Natural killer cell (primary cell): ENCODE results near the gene APOOL. TPM values are rescaled to one million over a fixed set of nuclear protein-coding genes. Genes with fewer than 3 reads are reported as not detected.

Experiments
- ATAC-seq, 3 donors: fragments of 150-1000 bp in 2 of 3; fragments of 200-7000 bp in 1 of 3; cut with Tn5 transposase; 1 replicate in 1 of 3; 2 replicates in 2 of 3; pipeline ENCODE4 v1.10.0; 2021; ENCODE audit warnings: mild to moderate bottlenecking in 2 of 3, moderate library complexity in 2 of 3
- DNase-seq, 2 donors: peaks; one replicate each; pipeline versions ENCODE4 v3.0.0 to v3.0.0-alpha.2; 2013 to 2021; ENCODE audit warnings: mixed read lengths in 1 of 2
- H3K27ac ChIP-seq: one replicate; pipeline ENCODE4 v1.5.1; 2013; ENCODE audit warnings: mild to moderate bottlenecking, low read length
- H3K27me3 ChIP-seq: one replicate; pipeline ENCODE4 v1.6.1; 2013; ENCODE audit warnings: low read length; ENCODE audit not compliant: control insufficient read depth, insufficient read depth
- H3K36me3 ChIP-seq: one replicate; pipeline ENCODE4 v1.6.1; 2013; ENCODE audit warnings: low read length; ENCODE audit not compliant: control insufficient read depth, insufficient read depth
- H3K4me1 ChIP-seq: one replicate; pipeline ENCODE4 v1.6.1; 2013; ENCODE audit warnings: low read length; ENCODE audit not compliant: control insufficient read depth, insufficient read depth
- H3K4me3 ChIP-seq: one replicate; pipeline ENCODE4 v1.5.1; 2013; ENCODE audit warnings: low read length
- H3K9me3 ChIP-seq: one replicate; pipeline ENCODE4 v1.6.1; 2013; ENCODE audit warnings: low read length; ENCODE audit not compliant: control insufficient read depth, insufficient read depth
- H3K27ac Mint-ChIP-seq, 2 donors: one replicate each; pipeline ENCODE4 v1.8.0; 2022; ENCODE audit warnings: mild to moderate bottlenecking in 2 of 2, mixed read lengths in 2 of 2, moderate library complexity in 1 of 2
- H3K27me3 Mint-ChIP-seq, 2 donors: one replicate each; pipeline ENCODE4 v1.8.0; 2022; ENCODE audit warnings: low read depth in 2 of 2, mixed read lengths in 2 of 2
- H3K36me3 Mint-ChIP-seq: one replicate; pipeline ENCODE4 v1.8.0; 2022; ENCODE audit warnings: mixed read lengths
- H3K4me1 Mint-ChIP-seq, 2 donors: one replicate each; pipeline ENCODE4 v1.8.0; 2022; ENCODE audit warnings: mixed read lengths in 2 of 2
- H3K4me3 Mint-ChIP-seq: one replicate; pipeline ENCODE4 v1.8.0; 2022; ENCODE audit warnings: mild to moderate bottlenecking, moderate library complexity, mixed read lengths
- H3K9me3 Mint-ChIP-seq, 2 donors: one replicate each; pipeline ENCODE4 v1.8.0; 2022; ENCODE audit warnings: mixed read lengths in 2 of 2
- CTCF ChIP-seq: fragments of 200-600 bp; IDR thresholded peaks from one replicate; pipeline ENCODE4 v1.8.0; 2022; ENCODE audit warnings: antibody characterized with exemption
- WGBS: methylation state at CpG from one replicate; pipeline ENCODE4 v1.1.7; 2013; ENCODE audit warnings: missing lambda C conversion rate; ENCODE audit not compliant: insufficient coverage; 5-methylcytosine and 5-hydroxymethylcytosine counted together
- intact Hi-C: fragments of 100-400 bp; cut with micrococcal nuclease; formaldehyde crosslinking; loops from one replicate; pipeline ENCODE4 v1.14.2; 2022
- total RNA-seq, 4 donors: library from RNA; stranded (reverse); fragments of 120-200 nt in 1 of 4; gene quantifications; one replicate each; pipeline versions ENCODE4 v1.2.3 to v1.2.4, GENCODE V29; 2013 to 2022

The APOOL gene
- total RNA-seq, 3 donors from 2014 or later (not counting 1 experiment from before 2014, with no cell fraction given) = 8.8 to 12.0 (median 9.8) TPM

- H3K4me1 ChIP-seq = no peaks in the 10 kb centered on the region
- no peaks in the 10 kb centered on the region for H3K9me3 ChIP-seq
- ATAC-seq (no peak), DNase-seq (no peak)
- H3K36me3 ChIP-seq = no peaks in the 10 kb centered on the region
- 49% methylated on average over 6 of the region's 9 CpGs for WGBS
- Mint-ChIP-seq H3K9me3 (no peaks in the 10 kb centered on the region), H3K36me3 (no peaks in the 10 kb centered on the region), H3K27ac (no peak overlapping the region), H3K27me3 (peaks cover 0 to 3% of the 10 kb centered on the region in 2 donors), H3K4me3 (no peak overlapping the region), H3K4me1 (no peaks in the 10 kb centered on the region)
- TF ChIP-seq CTCF = no peak
- intact Hi-C loops = no loop called here
- H3K4me3 ChIP-seq = no peak overlapping the region
- no peaks in the 10 kb centered on the region for H3K27me3 ChIP-seq
- H3K27ac ChIP-seq = no peak overlapping the region
Observed at GRCh38 chrX:85112293-85112692, 108.6 kb downstream of the APOOL start.

GRCh38 chrX:85113746-85114145 lies 110.1 kb downstream of the APOOL start:
- DNase-seq = no peak
- Histone ChIP-seq H3K4me1 (no peaks in the 10 kb centered on the region), H3K4me3 (no peak overlapping the region), H3K36me3 (no peaks in the 10 kb centered on the region), H3K9me3 (no peaks in the 10 kb centered on the region), H3K27ac (no peak overlapping the region), H3K27me3 (no peaks in the 10 kb centered on the region)
- peaks cover 0 to 3% of the 10 kb centered on the region in 2 donors for H3K27me3 Mint-ChIP-seq
- intact Hi-C loops = no loop called here
- H3K4me3 Mint-ChIP-seq = no peak overlapping the region
- H3K27ac Mint-ChIP-seq = no peak overlapping the region
- 65% methylated on average over 2 of the region's 2 CpGs for WGBS
- no peak for TF ChIP-seq CTCF
- H3K4me1 Mint-ChIP-seq = no peaks in the 10 kb centered on the region
- H3K36me3 Mint-ChIP-seq = no peaks in the 10 kb centered on the region
- no peak for ATAC-seq
- H3K9me3 Mint-ChIP-seq = no peaks in the 10 kb centered on the region

GRCh38 chrX:85114171-85114570 lies 110.5 kb downstream of the APOOL start:
- Mint-ChIP-seq H3K36me3 (no peaks in the 10 kb centered on the region), H3K4me3 (no peak overlapping the region), H3K4me1 (no peaks in the 10 kb centered on the region), H3K27me3 (peaks cover 0 to 3% of the 10 kb centered on the region in 2 donors), H3K27ac (no peak overlapping the region), H3K9me3 (no peaks in the 10 kb centered on the region)
- Histone ChIP-seq H3K27ac (no peak overlapping the region), H3K4me1 (no peaks in the 10 kb centered on the region), H3K4me3 (no peak overlapping the region), H3K9me3 (no peaks in the 10 kb centered on the region), H3K36me3 (no peaks in the 10 kb centered on the region), H3K27me3 (no peaks in the 10 kb centered on the region)
- whole genome bisulfite sequencing = 77% methylated on average over 2 of the region's 3 CpGs
- intact Hi-C loops = no loop called here
- TF ChIP-seq CTCF = no peak
- DNase-seq = no peak
- ATAC-seq = no peak

- no peaks in the 10 kb centered on the region for H3K27me3 ChIP-seq
- Mint-ChIP-seq H3K27ac (no peak overlapping the region), H3K9me3 (no peaks in the 10 kb centered on the region), H3K36me3 (no peaks in the 10 kb centered on the region), H3K4me3 (no peak overlapping the region), H3K27me3 (peaks cover 0 to 3% of the 10 kb centered on the region in 2 donors), H3K4me1 (no peaks in the 10 kb centered on the region)
- DNase-seq (no peak), ATAC-seq (no peak)
- intact Hi-C loops = no loop called here
- H3K4me1 ChIP-seq = no peaks in the 10 kb centered on the region
- no peak for TF ChIP-seq CTCF
- no peaks in the 10 kb centered on the region for H3K36me3 ChIP-seq
- no peaks in the 10 kb centered on the region for H3K9me3 ChIP-seq
- no peak overlapping the region for H3K4me3 ChIP-seq
- H3K27ac ChIP-seq = no peak overlapping the region
Observed at GRCh38 chrX:85114776-85115175, 111.1 kb downstream of the APOOL start.
